ENCODE measurements around the gene ERN1. TPM values are rescaled to one million over a fixed set of nuclear protein-coding genes. Genes with fewer than 3 reads are reported as not detected.

ERN1 gene
- total and polyA plus RNA-seq, 2 donors = 5.9 to 7.4 TPM

- 96% methylated on average over 11 of the region's 11 CpGs for WGBS
- DNase-seq (ENCODE audit: low read depth in 6 of 9, low spot score in 9 of 9) = no peak
- Histone ChIP-seq H3K36me3 (ENCODE audit: control insufficient read depth in 2 of 2, insufficient read depth in 2 of 2, low read length in 1 of 2) (peaks cover 9 to 31% of the 10 kb centered on the region in 2 donors), H3K9me3 (ENCODE audit: control insufficient read depth in 2 of 2, insufficient read depth in 1 of 2, low read length in 1 of 2) (no peaks in the 10 kb centered on the region), H3K27me3 (ENCODE audit: control insufficient read depth in 2 of 2, insufficient read depth in 1 of 2, low read length in 1 of 2) (no peaks in the 10 kb centered on the region), H3K4me3 (ENCODE audit: low read length in 2 of 2) (no peak overlapping the region), H3K27ac (ENCODE audit: low read depth in 1 of 2, low read length in 1 of 2) (no peak overlapping the region), H3K4me1 (ENCODE audit: control insufficient read depth in 2 of 2, insufficient read depth in 2 of 2, low read length in 2 of 2) (peaks cover 28 to 45% of the 10 kb centered on the region in 2 donors)
These were observed 52.6 kb downstream of the ERN1 start for GRCh38 chr17:64077379-64077778.

GRCh38 chr17:64075913-64076312 is 54.0 kb downstream of the ERN1 start:
- Histone ChIP-seq H3K4me3 (ENCODE audit: low read length in 2 of 2) (no peak overlapping the region), H3K4me1 (ENCODE audit: control insufficient read depth in 2 of 2, insufficient read depth in 2 of 2, low read length in 2 of 2) (peaks cover 20 to 33% of the 10 kb centered on the region in 2 donors), H3K9me3 (ENCODE audit: control insufficient read depth in 2 of 2, insufficient read depth in 1 of 2, low read length in 1 of 2) (peaks cover 0 to 1% of the 10 kb centered on the region in 2 donors), H3K27ac (ENCODE audit: low read depth in 1 of 2, low read length in 1 of 2) (peak overlapping the region; percentile 71 to 79), H3K36me3 (ENCODE audit: control insufficient read depth in 2 of 2, insufficient read depth in 2 of 2, low read length in 1 of 2) (peaks cover 20 to 42% of the 10 kb centered on the region in 2 donors), H3K27me3 (ENCODE audit: control insufficient read depth in 2 of 2, insufficient read depth in 1 of 2, low read length in 1 of 2) (no peaks in the 10 kb centered on the region)
- WGBS = 47% methylated on average over 3 of the region's 3 CpGs
- peak in 1 of 9 donors; percentile 20 for DNase-seq (ENCODE audit: low read depth in 6 of 9, low spot score in 9 of 9)

DNA sequence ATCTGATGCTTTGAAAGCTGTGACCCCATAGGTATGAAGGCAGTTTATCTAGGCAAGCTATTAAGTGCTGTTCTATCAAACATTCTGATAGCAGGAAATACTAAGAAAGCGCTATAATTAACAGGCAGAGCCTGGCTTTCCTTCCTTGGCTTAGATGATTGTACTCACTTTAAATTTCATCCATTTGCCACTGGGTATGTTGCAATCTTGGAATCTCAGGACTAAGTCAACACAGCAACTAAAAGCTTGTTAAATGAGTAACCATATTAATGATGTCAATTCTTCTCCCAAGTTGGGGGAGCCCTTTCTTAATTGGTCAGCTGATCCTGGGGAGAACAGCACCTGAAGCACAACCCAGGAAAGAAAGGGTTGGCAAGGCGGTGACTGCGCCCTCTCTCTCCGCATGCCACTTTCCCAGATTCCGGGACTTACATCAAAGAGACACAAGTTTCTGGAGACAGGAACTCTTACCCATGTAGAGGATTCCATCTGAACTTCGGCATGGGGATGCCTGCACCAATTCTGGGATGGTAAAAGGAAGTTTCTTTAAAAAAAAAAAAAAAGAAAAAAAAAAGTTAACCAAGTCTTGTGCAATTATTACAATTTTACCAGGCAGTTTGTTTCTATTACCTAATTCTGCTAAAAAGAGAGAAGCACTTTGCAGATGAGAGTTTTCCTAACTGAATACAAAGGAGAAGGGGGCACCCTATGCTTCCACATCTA is 55.1 kb downstream of the ERN1 start:
- Histone ChIP-seq H3K36me3 (ENCODE audit: control insufficient read depth in 2 of 2, insufficient read depth in 2 of 2, low read length in 1 of 2) (peaks cover 30 to 53% of the 10 kb centered on the region in 2 donors), H3K4me3 (ENCODE audit: low read length in 2 of 2) (no peak overlapping the region), H3K4me1 (ENCODE audit: control insufficient read depth in 2 of 2, insufficient read depth in 2 of 2, low read length in 2 of 2) (peaks cover 11 to 23% of the 10 kb centered on the region in 2 donors), H3K9me3 (ENCODE audit: control insufficient read depth in 2 of 2, insufficient read depth in 1 of 2, low read length in 1 of 2) (peaks cover 2 to 3% of the 10 kb centered on the region in 2 donors), H3K27ac (ENCODE audit: low read depth in 1 of 2, low read length in 1 of 2) (peak overlapping the region in 1 of 2 donors; percentile 52), H3K27me3 (ENCODE audit: control insufficient read depth in 2 of 2, insufficient read depth in 1 of 2, low read length in 1 of 2) (no peaks in the 10 kb centered on the region)
- no peak for DNase-seq (ENCODE audit: low read depth in 6 of 9, low spot score in 9 of 9)
- WGBS = 93% methylated on average over 6 of the region's 6 CpGs

DNA sequence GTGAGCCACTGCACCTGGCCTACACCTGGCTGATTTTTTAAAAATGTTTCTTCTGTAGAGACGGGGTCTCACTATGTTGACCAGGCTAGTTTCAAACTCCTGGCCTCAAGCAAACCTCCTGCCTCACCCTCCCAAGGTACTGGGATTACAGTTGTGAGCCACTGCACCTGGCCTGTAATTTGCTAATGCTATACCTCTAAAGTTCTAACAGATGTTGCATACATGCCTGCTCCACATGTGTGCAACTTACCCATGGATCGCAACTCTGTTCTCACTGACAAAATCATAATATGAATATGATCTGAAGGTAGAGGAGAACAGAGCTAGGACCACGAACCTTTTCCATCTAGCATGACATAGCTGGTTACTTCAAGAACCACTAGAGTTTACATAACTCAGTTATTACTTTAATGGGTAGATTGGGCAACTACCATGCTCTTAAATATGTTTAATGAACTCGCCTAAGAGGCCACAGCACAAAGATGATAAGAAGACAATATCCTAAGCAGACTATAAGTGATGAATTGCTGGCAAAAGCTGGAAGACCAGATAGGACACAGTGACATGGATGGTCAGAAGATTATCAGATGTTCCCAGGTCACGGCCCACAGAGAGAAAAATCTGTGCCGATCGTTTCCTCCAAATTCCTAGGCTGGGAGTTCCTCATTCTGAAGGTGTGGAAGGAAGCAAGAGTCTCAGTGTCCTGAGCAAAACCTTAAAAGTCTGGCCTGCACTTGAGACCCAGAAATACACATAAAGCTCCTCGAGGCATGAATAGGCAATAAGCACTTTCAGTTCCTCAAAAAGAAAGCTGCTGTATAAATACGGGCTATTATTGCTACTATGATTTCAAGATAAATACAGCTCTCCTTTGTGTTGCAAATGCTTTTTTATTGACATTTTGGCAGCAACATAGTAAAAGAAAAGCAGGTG is 55.9 kb downstream of the ERN1 start:
- H3K4me1 ChIP-seq (ENCODE audit: control insufficient read depth in 2 of 2, insufficient read depth in 2 of 2, low read length in 2 of 2) = peaks cover 11 to 23% of the 10 kb centered on the region in 2 donors
- no peak overlapping the region for H3K27ac ChIP-seq (ENCODE audit: low read depth in 1 of 2, low read length in 1 of 2)
- WGBS = 62% methylated on average over 9 of the region's 9 CpGs
- no peaks in the 10 kb centered on the region for H3K27me3 ChIP-seq (ENCODE audit: control insufficient read depth in 2 of 2, insufficient read depth in 1 of 2, low read length in 1 of 2)
- peaks cover 2 to 11% of the 10 kb centered on the region in 2 donors for H3K9me3 ChIP-seq (ENCODE audit: control insufficient read depth in 2 of 2, insufficient read depth in 1 of 2, low read length in 1 of 2)
- H3K4me3 ChIP-seq (ENCODE audit: low read length in 2 of 2) = no peak overlapping the region
- H3K36me3 ChIP-seq (ENCODE audit: control insufficient read depth in 2 of 2, insufficient read depth in 2 of 2, low read length in 1 of 2) = peaks cover 32 to 58% of the 10 kb centered on the region in 2 donors
- DNase-seq (ENCODE audit: low read depth in 6 of 9, low spot score in 9 of 9) = peak in 1 of 9 donors; percentile 12

DNA sequence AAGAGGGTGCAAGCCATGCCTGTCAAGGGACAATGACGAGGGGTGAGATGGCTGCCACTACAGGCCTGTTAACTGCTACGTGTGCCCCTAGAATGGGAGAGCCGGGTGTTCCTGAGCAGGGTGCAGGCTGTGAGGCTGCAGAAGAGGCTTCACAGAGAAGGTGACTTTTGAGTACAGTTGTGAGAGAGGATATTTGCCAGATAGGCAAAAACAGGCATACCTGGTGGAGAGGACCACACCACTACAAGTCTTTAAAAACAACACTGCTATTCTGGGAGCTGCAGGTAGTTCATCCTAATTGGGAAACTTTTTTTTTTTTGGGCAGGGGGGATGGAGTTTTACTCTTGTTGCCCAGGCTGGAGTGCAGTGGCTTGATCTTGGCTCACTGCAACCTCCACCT is 58.8 kb downstream of the ERN1 start:
- H3K27me3 ChIP-seq (ENCODE audit: control insufficient read depth in 2 of 2, insufficient read depth in 1 of 2, low read length in 1 of 2) = no peaks in the 10 kb centered on the region
- 100% methylated on average over 3 of the region's 3 CpGs for WGBS
- no peak for DNase-seq (ENCODE audit: low read depth in 6 of 9, low spot score in 9 of 9)
- peaks cover 14 to 25% of the 10 kb centered on the region in 2 donors for H3K4me1 ChIP-seq (ENCODE audit: control insufficient read depth in 2 of 2, insufficient read depth in 2 of 2, low read length in 2 of 2)
- H3K27ac ChIP-seq (ENCODE audit: low read depth in 1 of 2, low read length in 1 of 2) = no peak overlapping the region
- H3K9me3 ChIP-seq (ENCODE audit: control insufficient read depth in 2 of 2, insufficient read depth in 1 of 2, low read length in 1 of 2) = peaks cover 2 to 11% of the 10 kb centered on the region in 2 donors
- H3K4me3 ChIP-seq (ENCODE audit: low read length in 2 of 2) = no peak overlapping the region
- peaks cover 43 to 64% of the 10 kb centered on the region in 2 donors for H3K36me3 ChIP-seq (ENCODE audit: control insufficient read depth in 2 of 2, insufficient read depth in 2 of 2, low read length in 1 of 2)

- no peak for DNase-seq (ENCODE audit: low read depth in 6 of 9, low spot score in 9 of 9)
- H3K4me1 ChIP-seq (ENCODE audit: control insufficient read depth in 2 of 2, insufficient read depth in 2 of 2, low read length in 2 of 2) = peaks cover 10 to 25% of the 10 kb centered on the region in 2 donors
- no peak overlapping the region for H3K27ac ChIP-seq (ENCODE audit: low read depth in 1 of 2, low read length in 1 of 2)
- no peak overlapping the region for H3K4me3 ChIP-seq (ENCODE audit: low read length in 2 of 2)
- H3K27me3 ChIP-seq (ENCODE audit: control insufficient read depth in 2 of 2, insufficient read depth in 1 of 2, low read length in 1 of 2) = no peaks in the 10 kb centered on the region
- 99% methylated on average over 3 of the region's 3 CpGs for WGBS
- peaks cover 2 to 11% of the 10 kb centered on the region in 2 donors for H3K9me3 ChIP-seq (ENCODE audit: control insufficient read depth in 2 of 2, insufficient read depth in 1 of 2, low read length in 1 of 2)
- peaks cover 45 to 64% of the 10 kb centered on the region in 2 donors for H3K36me3 ChIP-seq (ENCODE audit: control insufficient read depth in 2 of 2, insufficient read depth in 2 of 2, low read length in 1 of 2)
These were observed 59.7 kb downstream of the ERN1 start for GRCh38 chr17:64070213-64070612.

DNA sequence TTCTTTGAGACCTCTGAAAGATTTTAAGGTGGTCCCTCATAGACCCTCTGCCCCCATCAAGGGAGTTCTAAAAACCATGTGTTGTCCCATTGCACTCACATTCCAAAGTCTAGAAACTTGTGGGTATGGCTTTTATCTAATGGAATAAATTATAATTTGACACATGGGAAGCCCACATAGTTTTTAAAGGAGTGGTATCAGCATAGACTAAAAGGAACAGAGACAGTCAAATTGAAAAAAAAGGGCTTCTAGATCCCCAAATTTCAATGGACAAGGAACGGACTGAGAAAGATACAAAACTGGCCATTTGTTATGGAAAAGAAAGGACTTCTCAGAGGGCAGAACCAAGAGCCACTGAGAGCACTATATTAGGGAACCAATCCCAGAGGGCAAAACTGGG is 60.8 kb downstream of the ERN1 start:
- Histone ChIP-seq H3K4me1 (ENCODE audit: control insufficient read depth in 2 of 2, insufficient read depth in 2 of 2, low read length in 2 of 2) (peaks cover 10 to 33% of the 10 kb centered on the region in 2 donors), H3K4me3 (ENCODE audit: low read length in 2 of 2) (no peak overlapping the region), H3K27ac (ENCODE audit: low read depth in 1 of 2, low read length in 1 of 2) (no peak overlapping the region), H3K9me3 (ENCODE audit: control insufficient read depth in 2 of 2, insufficient read depth in 1 of 2, low read length in 1 of 2) (peaks cover 2 to 11% of the 10 kb centered on the region in 2 donors), H3K27me3 (ENCODE audit: control insufficient read depth in 2 of 2, insufficient read depth in 1 of 2, low read length in 1 of 2) (no peaks in the 10 kb centered on the region), H3K36me3 (ENCODE audit: control insufficient read depth in 2 of 2, insufficient read depth in 2 of 2, low read length in 1 of 2) (peaks cover 45 to 59% of the 10 kb centered on the region in 2 donors)
- 96% methylated on average over 1 of the region's 1 CpG for WGBS
- DNase-seq (ENCODE audit: low read depth in 6 of 9, low spot score in 9 of 9) = no peak

- peak in 1 of 9 donors; percentile 13 for DNase-seq (ENCODE audit: low read depth in 6 of 9, low spot score in 9 of 9)
- Histone ChIP-seq H3K4me3 (ENCODE audit: low read length in 2 of 2) (no peak overlapping the region), H3K9me3 (ENCODE audit: control insufficient read depth in 2 of 2, insufficient read depth in 1 of 2, low read length in 1 of 2) (peaks cover 2 to 11% of the 10 kb centered on the region in 2 donors), H3K4me1 (ENCODE audit: control insufficient read depth in 2 of 2, insufficient read depth in 2 of 2, low read length in 2 of 2) (peaks cover 10 to 36% of the 10 kb centered on the region in 2 donors), H3K27ac (ENCODE audit: low read depth in 1 of 2, low read length in 1 of 2) (peak overlapping the region in 1 of 2 donors; percentile 81), H3K27me3 (ENCODE audit: control insufficient read depth in 2 of 2, insufficient read depth in 1 of 2, low read length in 1 of 2) (no peaks in the 10 kb centered on the region), H3K36me3 (ENCODE audit: control insufficient read depth in 2 of 2, insufficient read depth in 2 of 2, low read length in 1 of 2) (peaks cover 50 to 54% of the 10 kb centered on the region in 2 donors)
- 95% methylated on average over 3 of the region's 3 CpGs for WGBS
These were observed 62.3 kb downstream of the ERN1 start for GRCh38 chr17:64067657-64068056.
